GM12874 (cell line): ENCODE data around the gene CCDC192.

Source experiments
- CTCF ChIP-seq: IDR thresholded peaks from 2 replicates; pipeline ENCODE4 v1.5.1; 2011; ENCODE audit warnings: low read depth, mild to moderate bottlenecking, control low read depth, low read length, moderate library complexity; ENCODE audit not compliant: insufficient read depth

The CCDC192 gene

GRCh38 chr5:127834094-127834531, 130.9 kb downstream of the CCDC192 start:
- TF ChIP-seq CTCF, result 0 out of 2 replicates have a peak, but pooled peaks have one; percentile 6

GRCh38 chr5:127834554-127834953, 131.4 kb downstream of the CCDC192 start:
- TF ChIP-seq CTCF, result no peak

GRCh38 chr5:127838661-127839060, 135.5 kb downstream of the CCDC192 start:
- TF ChIP-seq CTCF, result no peak

GRCh38 chr5:127839072-127839471, 135.9 kb downstream of the CCDC192 start:
- no peak for TF ChIP-seq CTCF

- no peak for TF ChIP-seq CTCF
These were observed 136.5 kb downstream of the CCDC192 start for GRCh38 chr5:127839496-127840197.

GRCh38 chr5:127840198-127840524, 137.0 kb downstream of the CCDC192 start:
- no peak for TF ChIP-seq CTCF

- TF ChIP-seq CTCF, result no peak
These were observed 137.6 kb downstream of the CCDC192 start for GRCh38 chr5:127840809-127841208.
